Skeletal muscle satellite cell (primary cell): ENCODE data around the gene TEX47. TPM values are rescaled to one million over a fixed set of nuclear protein-coding genes. Genes with fewer than 3 reads are reported as not detected.

Experiments used
- H3K27me3 ChIP-seq: 2 replicates; pipeline ENCODE4 v1.7.0; 2013; ENCODE audit warnings: low read length; ENCODE audit not compliant: control insufficient read depth, insufficient read depth
- H3K36me3 ChIP-seq: 2 replicates; pipeline ENCODE4 v1.7.0; 2013; ENCODE audit warnings: mild to moderate bottlenecking, control low read depth, low read length; ENCODE audit not compliant: insufficient read depth
- H3K4me1 ChIP-seq: 2 replicates; pipeline ENCODE4 v1.7.0; 2013; ENCODE audit warnings: low read length; ENCODE audit not compliant: control insufficient read depth, insufficient read depth
- H3K4me2 ChIP-seq: 2 replicates; pipeline ENCODE4 v1.7.0; 2013; ENCODE audit warnings: mild to moderate bottlenecking, low read length
- H3K4me3 ChIP-seq: 2 replicates; pipeline ENCODE4 v1.7.0; 2013; ENCODE audit warnings: low read length
- H3K9ac ChIP-seq: 2 replicates; pipeline ENCODE4 v1.7.0; 2013; ENCODE audit warnings: mild to moderate bottlenecking, low read depth, low read length, moderate library complexity
- H3K9me3 ChIP-seq: replicated peaks from 2 replicates; pipeline ENCODE4 v1.7.0; 2013; ENCODE audit warnings: mild to moderate bottlenecking, control low read depth, low read length
- total RNA-seq: library from RNA; depleted of rRNA; stranded (reverse); fragments of >200 nt; gene quantifications from 2 replicates; pipeline ENCODE4 v1.2.3, GENCODE V29; 2012; rRNA removed

Gene TEX47
- not detected in 2 replicates for total RNA-seq

DNA sequence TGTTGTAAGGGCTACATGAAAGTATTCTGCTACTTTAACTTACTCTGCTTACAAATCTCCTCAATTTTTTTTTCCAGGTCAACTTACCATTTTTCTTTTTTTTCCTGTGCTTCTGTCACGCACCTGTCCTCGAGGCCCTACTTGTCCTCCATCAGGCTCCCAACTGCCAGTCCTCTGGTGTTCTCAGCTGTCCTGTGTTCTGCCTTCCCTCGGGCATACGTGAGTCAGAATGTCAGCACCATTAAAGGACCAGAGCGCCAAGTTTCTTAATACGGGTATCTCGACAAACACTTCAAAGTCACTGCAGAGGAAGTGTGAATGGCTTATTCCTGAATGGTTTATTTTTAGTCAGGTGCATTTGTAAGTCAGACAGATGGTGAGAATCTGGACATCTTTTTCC is at the start of gene TEX47:
TSS of gene TEX47 (minus strand) at position 185 of the 400 bp plus-strand sequence. CDS start 795 bp downstream, outside the sequence.
- no peak within 1 kb of the TSS for H3K4me3 ChIP-seq

DNA sequence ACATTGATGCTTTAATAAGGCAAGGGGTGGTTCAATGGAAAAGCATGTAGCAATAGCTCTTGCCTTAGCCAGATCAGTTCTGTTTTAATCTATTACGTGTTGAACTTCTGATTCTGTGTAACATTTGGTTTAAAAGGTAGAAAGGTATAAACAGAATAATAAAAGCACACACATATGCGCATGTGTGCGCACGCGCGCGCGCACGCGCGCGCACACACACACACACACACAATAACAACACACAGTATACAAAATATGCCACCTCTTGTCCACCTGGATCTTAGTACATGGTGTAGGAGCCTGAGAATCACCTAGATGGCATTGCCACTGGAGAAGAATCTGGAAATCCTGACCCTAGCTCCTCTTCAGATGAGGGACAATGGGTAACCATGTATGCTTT is 49.6 kb upstream of the TEX47 start:
- no peak overlapping the region for H3K4me2 ChIP-seq
- no peaks in the 10 kb centered on the region for H3K36me3 ChIP-seq
- no peaks in the 10 kb centered on the region for H3K4me1 ChIP-seq
- no peak overlapping the region for H3K4me3 ChIP-seq
- no peaks in the 10 kb centered on the region for H3K9me3 ChIP-seq
- no peak overlapping the region for H3K9ac ChIP-seq
- H3K27me3 ChIP-seq, result no peaks in the 10 kb centered on the region

More for the DNA sequence above, at the start of gene TEX47:
- H3K36me3 ChIP-seq, result no peaks in the 10 kb centered on the region
- no peaks in the 10 kb centered on the region for H3K9me3 ChIP-seq
- no peaks in the 10 kb centered on the region for H3K4me1 ChIP-seq
- H3K9ac ChIP-seq, result no peak within 1 kb of the TSS
- no peak within 1 kb of the TSS for H3K4me2 ChIP-seq
- H3K27me3 ChIP-seq, result no peaks in the 10 kb centered on the region

DNA sequence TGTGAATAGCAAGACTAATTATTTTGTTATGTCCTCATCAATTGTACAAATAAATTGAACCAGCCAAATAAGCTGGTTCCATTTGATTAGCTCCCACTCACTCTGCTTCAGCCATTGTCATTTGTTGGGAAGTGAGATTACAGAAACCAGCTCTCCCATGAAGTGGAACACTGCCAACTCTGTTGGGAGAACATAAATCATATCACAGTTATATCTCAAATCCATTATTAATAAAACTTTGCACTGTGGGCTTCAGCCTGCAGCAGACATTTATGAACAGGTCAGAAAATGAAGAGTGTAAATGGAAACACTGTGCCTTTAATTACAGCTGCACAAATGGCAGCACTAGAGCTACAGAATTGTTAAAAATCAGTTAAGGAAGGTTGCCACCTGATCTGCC is 46.7 kb upstream of the TEX47 start:
- Histone ChIP-seq H3K4me1 (no peaks in the 10 kb centered on the region), H3K9ac (no peak overlapping the region), H3K4me3 (no peak overlapping the region), H3K4me2 (no peak overlapping the region), H3K9me3 (no peaks in the 10 kb centered on the region), H3K36me3 (no peaks in the 10 kb centered on the region), H3K27me3 (no peaks in the 10 kb centered on the region)

DNA sequence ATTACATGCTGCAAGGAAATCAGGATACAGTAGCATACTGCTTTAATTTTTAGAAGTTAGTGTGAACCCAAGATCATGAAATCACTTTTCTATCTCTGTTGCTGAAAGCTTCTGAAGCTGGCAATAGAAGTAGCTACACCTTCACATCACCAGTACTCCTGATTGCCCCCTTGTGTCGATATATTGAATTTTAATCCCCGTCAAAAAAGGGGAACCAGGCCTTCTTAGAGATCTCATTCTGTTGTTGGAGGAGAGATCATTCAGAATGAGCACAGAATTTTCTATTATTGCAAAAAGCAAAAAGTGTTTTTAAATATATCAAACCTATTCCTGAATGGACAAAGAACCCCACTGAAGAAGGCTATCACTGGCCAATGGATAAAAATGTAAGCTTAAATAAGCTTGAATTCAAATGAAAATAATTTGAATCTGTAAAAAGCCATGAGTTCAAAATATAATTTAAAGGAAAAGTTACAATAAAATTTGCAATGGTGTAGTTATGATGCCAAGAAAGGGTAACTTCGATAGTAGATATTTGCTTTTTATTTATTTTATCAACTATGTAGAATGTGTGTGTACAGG is 39.7 kb upstream of the TEX47 start:
- H3K27me3 ChIP-seq, result no peaks in the 10 kb centered on the region
- H3K9ac ChIP-seq, result no peak overlapping the region
- H3K9me3 ChIP-seq, result no peaks in the 10 kb centered on the region
- H3K4me2 ChIP-seq, result no peak overlapping the region
- H3K36me3 ChIP-seq, result no peaks in the 10 kb centered on the region
- H3K4me1 ChIP-seq, result no peaks in the 10 kb centered on the region
- no peak overlapping the region for H3K4me3 ChIP-seq

DNA sequence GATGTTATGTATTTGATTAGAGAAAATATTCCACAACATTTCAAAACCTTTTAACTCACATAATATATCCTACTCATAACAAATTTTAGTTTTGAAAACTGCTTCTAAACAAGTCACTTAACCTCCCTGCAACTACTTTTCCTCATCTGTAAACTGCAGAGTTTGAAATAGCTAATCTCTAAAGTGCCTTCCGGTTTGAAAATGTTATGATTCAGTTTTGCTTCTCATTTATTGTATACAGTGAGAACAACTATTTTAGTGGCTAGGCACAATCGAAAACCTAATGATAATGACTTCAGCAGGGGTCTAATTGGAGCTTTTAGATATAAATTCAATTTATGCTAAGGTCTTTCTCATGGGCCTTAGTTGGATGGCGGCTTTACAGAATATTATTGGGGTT is 30.7 kb upstream of the TEX47 start:
- no peaks in the 10 kb centered on the region for H3K27me3 ChIP-seq
- no peaks in the 10 kb centered on the region for H3K4me1 ChIP-seq
- H3K4me3 ChIP-seq, result no peak overlapping the region
- H3K36me3 ChIP-seq, result no peaks in the 10 kb centered on the region
- no peak overlapping the region for H3K9ac ChIP-seq
- no peaks in the 10 kb centered on the region for H3K9me3 ChIP-seq
- no peak overlapping the region for H3K4me2 ChIP-seq

DNA sequence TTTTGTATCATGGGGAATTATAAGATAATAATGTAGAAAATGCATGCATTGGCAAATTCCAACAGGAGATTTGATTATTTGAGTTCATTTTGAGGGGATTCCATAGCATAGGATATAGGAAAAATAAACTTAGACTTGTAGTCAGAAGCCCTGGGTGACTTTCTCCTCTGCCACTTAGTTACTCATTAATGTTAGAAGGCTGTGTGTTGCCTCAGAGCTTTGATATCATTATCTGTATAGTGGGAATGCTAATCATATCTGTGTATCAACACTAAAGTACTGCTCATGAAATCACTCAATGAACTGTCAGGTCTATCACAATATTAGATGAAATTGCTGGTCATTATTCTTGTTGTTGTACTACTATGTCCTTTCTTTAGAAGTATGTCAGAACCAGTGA is 23.0 kb upstream of the TEX47 start:
- Histone ChIP-seq H3K4me2 (no peak overlapping the region), H3K4me3 (no peak overlapping the region), H3K36me3 (no peaks in the 10 kb centered on the region), H3K9ac (no peak overlapping the region), H3K9me3 (no peaks in the 10 kb centered on the region), H3K27me3 (no peaks in the 10 kb centered on the region), H3K4me1 (no peaks in the 10 kb centered on the region)

DNA sequence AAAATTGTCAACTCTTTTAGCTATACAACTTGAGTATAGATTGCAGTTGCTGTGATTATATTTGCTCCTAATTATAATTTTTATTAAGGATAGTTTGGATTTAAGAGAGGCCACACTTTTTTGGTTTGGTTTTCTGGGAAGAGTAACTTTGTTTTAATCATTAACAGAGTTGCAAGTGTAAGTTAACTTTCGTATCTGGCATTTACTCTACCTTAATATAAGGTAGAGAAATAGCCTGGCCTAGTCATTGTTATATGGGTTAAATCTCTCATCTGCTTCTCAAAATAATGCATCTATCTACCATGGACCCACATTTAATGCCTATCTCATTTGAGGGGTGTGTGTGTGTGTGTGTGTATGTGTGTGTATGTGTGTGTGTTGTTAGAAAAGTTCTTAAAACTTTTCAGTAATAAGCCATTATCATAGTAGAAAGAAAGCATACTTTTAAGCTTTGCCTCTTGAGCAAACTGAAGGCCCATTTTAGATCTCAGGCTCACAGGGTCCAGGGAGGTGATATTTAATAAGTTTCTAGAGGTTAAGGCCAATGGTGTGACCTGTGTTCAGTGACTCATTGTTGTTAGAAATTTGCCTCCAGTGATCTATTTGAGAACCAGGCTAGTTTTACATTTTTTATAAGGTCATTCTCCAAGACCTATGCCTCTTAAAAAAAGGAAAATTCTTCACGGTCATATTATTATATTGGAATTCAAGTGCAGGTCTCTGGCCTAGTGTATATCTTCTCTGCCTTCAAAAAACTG is 10.9 kb upstream of the TEX47 start:
- no peak overlapping the region for H3K9ac ChIP-seq
- H3K9me3 ChIP-seq, result no peaks in the 10 kb centered on the region
- no peaks in the 10 kb centered on the region for H3K4me1 ChIP-seq
- no peak overlapping the region for H3K4me3 ChIP-seq
- no peaks in the 10 kb centered on the region for H3K27me3 ChIP-seq
- no peak overlapping the region for H3K4me2 ChIP-seq
- no peaks in the 10 kb centered on the region for H3K36me3 ChIP-seq

DNA sequence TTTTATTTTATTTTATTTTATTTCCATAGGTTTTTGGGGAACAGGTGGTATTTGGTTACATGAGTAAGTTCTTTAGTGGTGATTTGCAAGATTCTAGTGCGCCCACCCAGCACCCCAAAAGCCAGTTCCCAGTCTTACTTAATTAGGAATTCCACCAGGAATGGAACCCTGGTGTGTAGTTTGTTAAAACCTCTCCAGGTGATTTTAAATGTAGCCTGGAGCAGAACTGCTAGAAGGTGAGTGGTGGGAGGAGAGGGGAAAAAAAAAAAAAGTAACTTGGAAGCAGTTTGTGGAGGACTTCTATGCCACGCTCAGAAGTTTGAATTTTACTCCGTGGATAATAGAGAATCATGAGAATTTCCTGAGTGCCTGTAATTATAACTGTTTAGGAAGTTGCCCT is 5.5 kb upstream of the TEX47 start:
- Histone ChIP-seq H3K36me3 (no peaks in the 10 kb centered on the region), H3K9ac (no peak overlapping the region), H3K4me2 (no peak overlapping the region), H3K9me3 (no peaks in the 10 kb centered on the region), H3K4me1 (no peaks in the 10 kb centered on the region), H3K4me3 (no peak overlapping the region), H3K27me3 (no peaks in the 10 kb centered on the region)

DNA sequence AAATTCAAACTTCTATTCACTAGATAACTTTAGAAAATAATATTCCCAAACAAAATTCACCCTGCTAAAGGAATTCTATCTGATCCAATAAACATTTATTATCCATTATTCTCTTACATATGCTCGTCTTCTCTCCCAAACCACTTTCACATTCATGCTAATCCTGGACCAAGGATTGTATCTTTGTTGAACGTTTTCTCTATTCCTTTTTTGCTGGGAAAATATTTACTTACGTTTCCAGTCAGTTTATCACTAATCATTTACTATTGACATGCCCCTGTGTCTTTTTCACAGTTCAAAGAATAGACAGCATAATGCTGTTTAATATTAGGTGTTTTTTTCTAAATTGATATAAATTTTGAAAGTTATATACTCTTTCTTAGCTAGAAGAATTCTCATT is 3.2 kb downstream of the TEX47 start:
- H3K4me2 ChIP-seq, result no peak overlapping the region
- no peaks in the 10 kb centered on the region for H3K36me3 ChIP-seq
- H3K9ac ChIP-seq, result no peak overlapping the region
- H3K4me1 ChIP-seq, result no peaks in the 10 kb centered on the region
- no peak overlapping the region for H3K4me3 ChIP-seq
- no peaks in the 10 kb centered on the region for H3K27me3 ChIP-seq
- no peaks in the 10 kb centered on the region for H3K9me3 ChIP-seq

DNA sequence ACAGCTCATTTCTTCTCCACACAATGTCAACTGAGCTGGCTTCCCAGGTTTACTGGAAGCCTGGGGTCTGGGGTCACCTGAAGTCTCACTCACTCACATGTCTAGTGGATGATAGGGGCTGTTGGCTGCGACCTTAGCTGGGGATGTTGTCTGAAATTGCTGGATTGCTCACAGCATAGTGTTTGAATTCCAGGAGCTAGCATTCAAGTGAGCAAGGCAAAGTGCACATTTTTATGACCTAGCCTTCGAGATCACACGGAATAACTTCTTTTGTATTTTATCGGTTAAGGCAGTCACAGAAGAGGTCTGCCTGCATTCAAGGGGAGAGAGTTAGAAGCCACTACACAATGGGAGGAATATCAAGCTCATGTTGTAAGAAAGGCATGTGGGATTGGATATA is 3.6 kb downstream of the TEX47 start:
- Histone ChIP-seq H3K9me3 (no peaks in the 10 kb centered on the region), H3K4me1 (no peaks in the 10 kb centered on the region), H3K36me3 (no peaks in the 10 kb centered on the region), H3K27me3 (no peaks in the 10 kb centered on the region), H3K9ac (no peak overlapping the region), H3K4me2 (no peak overlapping the region), H3K4me3 (no peak overlapping the region)

DNA sequence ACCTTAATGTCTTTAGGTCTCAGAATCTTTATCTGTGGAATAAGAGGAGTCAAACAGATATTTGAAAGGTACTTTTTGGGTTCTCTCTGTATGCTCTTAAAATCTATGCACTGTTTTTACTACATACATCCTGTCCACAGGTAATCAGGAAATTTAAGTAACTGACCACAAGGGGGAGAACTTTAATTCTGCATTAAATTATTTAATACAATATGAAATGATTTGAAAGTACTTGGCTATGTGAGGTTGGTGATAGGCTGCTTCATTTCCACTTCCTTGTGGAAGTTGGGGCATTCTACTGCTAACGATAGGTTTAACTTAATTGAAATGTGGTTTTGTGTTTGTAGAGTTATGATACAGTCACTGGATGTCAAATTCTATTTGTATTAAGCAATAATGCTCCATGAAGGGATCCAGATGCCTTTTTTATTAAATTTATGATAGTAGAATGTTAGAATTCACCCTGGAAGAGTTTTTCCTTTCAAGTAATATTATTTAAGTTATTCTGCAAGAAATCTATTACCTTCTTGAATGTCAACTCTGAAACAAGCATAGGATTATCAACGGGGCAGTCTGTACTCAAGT is 6.0 kb downstream of the TEX47 start:
- Histone ChIP-seq H3K27me3 (no peaks in the 10 kb centered on the region), H3K4me2 (no peak overlapping the region), H3K9ac (no peak overlapping the region), H3K9me3 (no peaks in the 10 kb centered on the region), H3K4me3 (no peak overlapping the region), H3K4me1 (no peaks in the 10 kb centered on the region), H3K36me3 (no peaks in the 10 kb centered on the region)

DNA sequence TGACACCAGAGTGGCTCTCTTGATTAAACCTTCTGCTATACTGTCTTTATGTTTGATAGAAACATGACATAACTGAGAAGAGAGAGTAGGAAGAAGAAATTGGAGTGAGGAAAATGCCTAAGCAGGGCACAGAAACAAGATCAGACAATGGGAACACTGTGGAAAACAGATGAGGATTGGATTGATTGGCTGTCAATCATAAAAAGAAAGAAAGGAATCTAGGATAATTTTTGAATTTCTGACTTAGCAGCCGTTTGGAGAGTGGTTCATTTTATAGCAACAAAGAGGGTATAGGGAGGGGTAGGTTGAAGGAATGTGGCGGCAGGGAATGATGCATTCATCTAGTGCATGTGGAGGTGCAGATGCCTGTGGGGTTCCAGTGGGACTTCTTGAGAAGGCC is 7.8 kb downstream of the TEX47 start:
- Histone ChIP-seq H3K4me3 (no peak overlapping the region), H3K4me2 (no peak overlapping the region), H3K36me3 (no peaks in the 10 kb centered on the region), H3K9ac (no peak overlapping the region), H3K27me3 (no peaks in the 10 kb centered on the region), H3K9me3 (no peaks in the 10 kb centered on the region), H3K4me1 (no peaks in the 10 kb centered on the region)
